Pancreas (tissue), 10 donors: ENCODE measurements around the gene PVALB. TPM values are rescaled to one million over a fixed set of nuclear protein-coding genes. Genes with fewer than 3 reads are reported as not detected.

Source experiments
- ATAC-seq, 4 donors: fragments of 200-7000 bp; cut with Tn5 transposase; one replicate each; pipeline versions ENCODE4 v1.8.0 to v1.9.1; 2020; ENCODE audit warnings: mild to moderate bottlenecking in 4 of 4, moderate library complexity in 4 of 4
- DNase-seq, 6 donors: peaks; one replicate each; pipeline ENCODE4 v3.0.0-alpha.2; 2020
- FAIRE-seq: peaks from 2 replicates; lab custom pipeline; 2012; peaks lifted over from hg19 to GRCh38; lab: Jason Lieb, UNC
- H3K27ac ChIP-seq, 4 donors: fragments of 200-600 bp; sonication (generic); 1 replicate in 3 of 4; 2 replicates in 1 of 4; pipeline versions ENCODE4 v1.5.0 to v1.8.0; 2020
- H3K27me3 ChIP-seq, 4 donors: fragments of 200-600 bp; one replicate each; pipeline ENCODE4 v1.8.0; 2021
- H3K36me3 ChIP-seq, 3 donors: fragments of 200-600 bp; sonication (generic) in 1 of 3; one replicate each; pipeline versions ENCODE4 v1.5.0 to v1.8.0; 2020 to 2021
- H3K4me1 ChIP-seq, 3 donors: fragments of 200-600 bp; one replicate each; pipeline ENCODE4 v1.8.0; 2021
- H3K4me3 ChIP-seq, 4 donors: fragments of 200-600 bp; sonication (generic) in 2 of 4; one replicate each; pipeline versions ENCODE4 v1.5.0 to v1.8.0; 2020 to 2021
- H3K9me3 ChIP-seq, 4 donors: fragments of 200-600 bp; one replicate each; pipeline ENCODE4 v1.8.0; 2021
- WGBS, 2 donors: extraction: QIAGEN DNeasy Blood & Tissue Kit; methylation state at CpG; one replicate each; pipeline ENCODE4 v1.1.7; 2013; 5-methylcytosine and 5-hydroxymethylcytosine counted together
- intact Hi-C, 3 donors: fragments of 100-400 bp; cut with DNase I; formaldehyde crosslinking; loops; one replicate each; pipeline versions ENCODE4 v1.11.1 to v1.14.2; 2022
- polyA plus RNA-seq, 2 donors: library from polyadenylated mRNA; stranded (reverse); fragments of 200-250 nt; gene quantifications; one replicate each; pipeline ENCODE4 v1.2.3, GENCODE V29; 2013
- total RNA-seq, 6 donors: library from RNA; stranded (reverse); fragmentation: NEBNext Ultra II Directional in 4 of 6; extraction: Animal tissue kit (Norgen Biotek cat#: 25700) in 4 of 6; gene quantifications; one replicate each; pipeline versions ENCODE4 v1.2.1 to v1.2.4, GENCODE V29; 2021 to 2023
- TF ChIP-seq, protein P1 (sequence below), 4 donors: fragments of 200-600 bp; sonication (generic) in 3 of 4; IDR thresholded peaks; one replicate each; pipeline versions ENCODE4 v1.5.0 to v1.8.0; 2021; ENCODE audit warnings: antibody characterized with exemption in 4 of 4
- donor health status: healthy with polysubstance abuse.
- donor health status: DM: no; HTN: no; CAD: no; lungs with moderate emphysema.
- donor health status: DM: no; HTN: no; CAD: no.
- donor health status: control.
- donor health status: control.
- donor health status: Bipolar disorder and iron deficiency.
- donor health status: DM: yes; HTN: yes; CAD: no.
- donor health status: DM: no; HTN: no; CAD: no.
- donor health status: DM: no; HTN: no; CAD: no.
- donor health status: DM: yes; HTN: yes; CAD: no.

The PVALB gene
- total and polyA plus RNA-seq, 8 donors, result 0.54 TPM; not detected in 7

DNA sequence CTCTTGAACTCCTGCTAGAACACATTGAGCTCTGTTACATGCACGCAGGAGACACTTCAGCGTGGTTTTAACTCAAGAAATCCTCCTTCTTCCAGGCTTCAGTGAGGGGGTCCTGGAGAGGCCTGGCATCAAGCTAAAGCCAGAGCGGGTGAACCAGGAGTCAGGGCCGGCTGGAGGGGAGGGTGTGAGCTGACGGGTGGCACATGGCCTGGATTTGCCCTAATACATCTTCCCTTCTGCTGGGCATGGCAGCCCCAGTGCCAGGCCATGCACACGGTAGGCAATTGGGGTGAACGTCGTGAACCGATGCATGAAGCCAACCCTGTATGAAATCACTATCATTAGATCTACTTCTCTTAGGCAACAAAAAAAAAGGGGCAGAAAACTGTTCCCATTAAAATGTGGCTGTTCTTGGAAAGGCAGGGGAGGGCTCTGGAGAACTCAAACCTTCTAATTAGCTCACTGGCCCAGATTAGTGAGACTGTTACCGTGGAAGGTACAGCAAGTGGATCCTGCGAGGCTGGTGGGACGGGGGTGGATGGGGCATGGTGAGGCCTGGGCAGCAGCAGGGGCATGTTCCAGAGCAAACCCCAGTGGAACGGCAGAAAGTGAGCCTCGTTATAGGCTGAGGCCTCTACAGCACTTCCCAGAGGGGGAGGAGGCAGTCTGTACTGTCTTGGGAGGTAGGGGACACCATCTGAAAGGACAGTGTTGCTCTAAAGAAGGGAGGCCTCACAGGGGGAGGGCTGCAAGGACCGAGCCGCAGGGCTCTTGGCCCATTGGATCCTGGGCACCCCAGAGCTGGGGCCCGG, 51.5 kb downstream of the PVALB start:
- Histone ChIP-seq H3K27me3 (no peaks in the 10 kb centered on the region), H3K27ac (no peak overlapping the region), H3K36me3 (peaks cover 0 to 11% (median 0%) of the 10 kb centered on the region in 3 donors), H3K9me3 (no peaks in the 10 kb centered on the region), H3K4me3 (no peak overlapping the region), H3K4me1 (peaks cover 0 to 6% (median 5%) of the 10 kb centered on the region in 3 donors)
- 92% methylated on average over 17 of the region's 17 CpGs for WGBS, 2 donors
- DNase-seq, result peak in 1 of 6 donors; percentile 35
- FAIRE-seq, result no peak
- intact Hi-C loops, result loop anchor here in 2 of 3 donors (10.0 kb wide), 2 partner anchors 211 to 221 kb away; no protein-coding TSS in a partner anchor
- no peak for ATAC-seq
- TF ChIP-seq, protein P1, sequence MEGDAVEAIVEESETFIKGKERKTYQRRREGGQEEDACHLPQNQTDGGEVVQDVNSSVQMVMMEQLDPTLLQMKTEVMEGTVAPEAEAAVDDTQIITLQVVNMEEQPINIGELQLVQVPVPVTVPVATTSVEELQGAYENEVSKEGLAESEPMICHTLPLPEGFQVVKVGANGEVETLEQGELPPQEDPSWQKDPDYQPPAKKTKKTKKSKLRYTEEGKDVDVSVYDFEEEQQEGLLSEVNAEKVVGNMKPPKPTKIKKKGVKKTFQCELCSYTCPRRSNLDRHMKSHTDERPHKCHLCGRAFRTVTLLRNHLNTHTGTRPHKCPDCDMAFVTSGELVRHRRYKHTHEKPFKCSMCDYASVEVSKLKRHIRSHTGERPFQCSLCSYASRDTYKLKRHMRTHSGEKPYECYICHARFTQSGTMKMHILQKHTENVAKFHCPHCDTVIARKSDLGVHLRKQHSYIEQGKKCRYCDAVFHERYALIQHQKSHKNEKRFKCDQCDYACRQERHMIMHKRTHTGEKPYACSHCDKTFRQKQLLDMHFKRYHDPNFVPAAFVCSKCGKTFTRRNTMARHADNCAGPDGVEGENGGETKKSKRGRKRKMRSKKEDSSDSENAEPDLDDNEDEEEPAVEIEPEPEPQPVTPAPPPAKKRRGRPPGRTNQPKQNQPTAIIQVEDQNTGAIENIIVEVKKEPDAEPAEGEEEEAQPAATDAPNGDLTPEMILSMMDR (IDR thresholded peaks at IDR 0.05), result no peak

DNA sequence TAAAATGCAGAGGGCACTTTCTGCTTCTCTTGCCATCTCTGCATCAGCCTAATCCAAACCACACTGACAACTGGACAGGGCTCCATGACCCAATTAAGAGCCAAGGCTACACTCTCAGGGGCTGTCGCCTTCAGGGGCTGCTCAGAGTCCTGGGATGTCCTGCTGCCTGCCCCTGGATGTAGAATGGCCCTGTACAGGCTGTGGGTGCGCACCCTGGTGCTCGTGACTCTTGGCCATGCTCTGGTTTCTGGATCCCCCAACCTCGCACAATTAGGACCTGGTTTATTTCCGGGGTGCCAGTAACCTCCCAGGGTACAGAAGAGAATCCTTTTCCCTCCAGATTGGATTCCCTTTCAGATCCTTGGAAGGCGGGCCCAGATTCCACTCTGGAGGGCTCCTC, 52.2 kb downstream of the PVALB start:
- TF ChIP-seq, protein P1 (IDR thresholded peaks at IDR 0.05), result no peak
- DNase-seq (peak in 1 of 6 donors; percentile 20), ATAC-seq (no peak), FAIRE-seq (no peak)
- Histone ChIP-seq H3K36me3 (peaks cover 0 to 11% (median 0%) of the 10 kb centered on the region in 3 donors), H3K4me1 (peaks cover 0 to 6% (median 5%) of the 10 kb centered on the region in 3 donors), H3K27me3 (no peaks in the 10 kb centered on the region), H3K27ac (no peak overlapping the region), H3K4me3 (no peak overlapping the region), H3K9me3 (no peaks in the 10 kb centered on the region)
- intact Hi-C loops, result loop anchor here in 2 of 3 donors (10.0 kb wide), 2 partner anchors 210 to 220 kb away; no protein-coding TSS in a partner anchor
- WGBS, 2 donors, result 92 to 97% methylated on average over 6 of the region's 6 CpGs

DNA sequence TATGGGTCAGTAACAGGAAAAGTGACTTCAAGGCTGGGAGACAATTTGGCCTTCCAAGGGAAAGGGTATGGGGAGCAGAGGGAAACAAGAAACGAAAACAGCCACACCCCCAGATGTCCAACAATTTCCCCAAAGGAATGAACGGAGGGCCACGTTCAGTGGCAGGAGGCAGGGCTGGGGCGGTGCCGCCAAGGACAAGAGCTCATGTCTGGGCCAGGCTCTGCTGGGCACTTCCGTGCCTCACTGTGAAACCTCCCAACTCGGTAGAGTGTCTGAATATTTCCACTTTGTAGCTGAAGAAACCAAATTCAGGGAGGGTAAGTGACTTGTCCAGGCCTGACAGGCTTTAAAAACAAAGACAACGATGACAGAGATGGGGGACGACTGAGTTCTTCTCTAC, 52.8 kb downstream of the PVALB start:
- Histone ChIP-seq H3K27me3 (no peaks in the 10 kb centered on the region), H3K4me3 (no peak overlapping the region), H3K4me1 (peaks cover 0 to 6% (median 5%) of the 10 kb centered on the region in 3 donors), H3K27ac (no peak overlapping the region), H3K9me3 (no peaks in the 10 kb centered on the region), H3K36me3 (peaks cover 0 to 11% (median 0%) of the 10 kb centered on the region in 3 donors)
- TF ChIP-seq, protein P1 (IDR thresholded peaks at IDR 0.05), result no peak
- intact Hi-C loops, result loop anchor here in 2 of 3 donors (10.0 kb wide), 2 partner anchors 209 to 219 kb away; no protein-coding TSS in a partner anchor
- no peak for FAIRE-seq
- WGBS, 2 donors, result 89 to 92% methylated on average over 9 of the region's 9 CpGs
- ATAC-seq, result no peak
- peak in 1 of 6 donors; percentile 36 for DNase-seq

DNA sequence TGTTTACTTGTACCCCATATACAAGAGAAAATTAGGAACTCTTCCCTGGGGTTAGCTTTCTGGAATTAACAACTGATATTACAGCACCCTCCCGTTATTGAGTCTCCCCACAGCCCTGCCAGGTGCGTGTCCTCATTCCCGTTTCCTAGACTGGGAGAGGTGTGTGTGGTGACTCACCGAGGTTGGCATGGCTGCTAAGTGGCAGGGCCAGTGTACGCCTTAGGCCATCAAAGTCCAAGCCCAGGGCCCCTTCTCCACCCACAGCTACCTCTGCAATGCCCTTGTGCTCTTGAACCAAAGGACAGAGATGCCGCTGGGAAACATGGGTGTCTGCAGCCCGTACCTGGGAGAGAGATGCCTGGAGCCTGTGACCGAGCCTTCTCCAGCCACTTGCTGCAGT, 53.3 kb downstream of the PVALB start:
- no peak for FAIRE-seq
- WGBS, 2 donors, result 91 to 96% methylated on average over 8 of the region's 8 CpGs
- no peak for ATAC-seq
- no peak overlapping the region for H3K27ac ChIP-seq
- intact Hi-C loops, result loop anchor here in 2 of 3 donors (10.0 kb wide), 2 partner anchors 209 to 219 kb away; no protein-coding TSS in a partner anchor
- TF ChIP-seq, protein P1 (IDR thresholded peaks at IDR 0.05), result no peak
- DNase-seq, result peak in 1 of 6 donors; percentile 22
- no peaks in the 10 kb centered on the region for H3K9me3 ChIP-seq
- H3K27me3 ChIP-seq, result no peaks in the 10 kb centered on the region
- H3K4me3 ChIP-seq, result no peak overlapping the region
- peaks cover 0 to 11% (median 0%) of the 10 kb centered on the region in 3 donors for H3K36me3 ChIP-seq
- H3K4me1 ChIP-seq, result peaks cover 0 to 6% (median 5%) of the 10 kb centered on the region in 3 donors
